Endodermal cell (in vitro differentiated cells): Measurements from ENCODE around the gene IPO11. TPM values are rescaled to one million over a fixed set of nuclear protein-coding genes. Genes with fewer than 3 reads are reported as not detected.

Experiments
- DNase-seq: peaks from one replicate; pipeline ENCODE4 v3.0.0-alpha.2; 2017
- H3K27ac ChIP-seq: 2 replicates; pipeline ENCODE4 v1.5.1; 2013; ENCODE audit warnings: mild to moderate bottlenecking, low read depth, low read length, moderate library complexity
- H3K27me3 ChIP-seq: 2 replicates; pipeline ENCODE4 v1.6.1; 2013; ENCODE audit warnings: mild to moderate bottlenecking, low read length, moderate library complexity; ENCODE audit not compliant: insufficient read depth, control insufficient read depth, poor library complexity, severe bottlenecking
- H3K36me3 ChIP-seq: 2 replicates; pipeline ENCODE4 v1.7.0; 2013; ENCODE audit warnings: mild to moderate bottlenecking, low read length, moderate library complexity; ENCODE audit not compliant: control insufficient read depth, insufficient read depth
- H3K4me1 ChIP-seq: one replicate; pipeline ENCODE4 v1.7.0; 2013; ENCODE audit warnings: low read length; ENCODE audit not compliant: control insufficient read depth, insufficient read depth
- H3K4me3 ChIP-seq: 2 replicates; pipeline ENCODE4 v1.5.1; 2013; ENCODE audit warnings: mild to moderate bottlenecking, low read length, moderate library complexity
- H3K9ac ChIP-seq: 2 replicates; pipeline ENCODE4 v1.6.1; 2013; ENCODE audit warnings: mild to moderate bottlenecking, low read length, moderate library complexity; ENCODE audit not compliant: poor library complexity, severe bottlenecking; ENCODE audit errors: extremely low read depth
- H3K9me3 ChIP-seq: 2 replicates; pipeline ENCODE4 v1.6.1; 2013; ENCODE audit warnings: mild to moderate bottlenecking, low read length, moderate library complexity; ENCODE audit not compliant: control insufficient read depth
- H3K27ac Mint-ChIP-seq: 2 replicates; pipeline ENCODE4 v1.8.0; 2020; ENCODE audit warnings: mixed read lengths
- H3K27me3 Mint-ChIP-seq: 2 replicates; pipeline ENCODE4 v1.8.0; 2021; ENCODE audit warnings: mild to moderate bottlenecking, mixed read lengths; ENCODE audit not compliant: insufficient read depth
- H3K36me3 Mint-ChIP-seq: 2 replicates; pipeline ENCODE4 v1.8.0; 2020; ENCODE audit warnings: low read depth, mixed read lengths
- H3K4me1 Mint-ChIP-seq: 2 replicates; pipeline ENCODE4 v1.8.0; 2020; ENCODE audit warnings: mixed read lengths
- H3K4me3 Mint-ChIP-seq: 2 replicates; pipeline ENCODE4 v1.8.0; 2020; ENCODE audit warnings: mild to moderate bottlenecking, moderate library complexity, mixed read lengths
- H3K9me3 Mint-ChIP-seq: 2 replicates; pipeline ENCODE4 v1.8.0; 2020; ENCODE audit warnings: mild to moderate bottlenecking, mixed read lengths
- WGBS, 2 experiments: methylation state at CpG; one replicate each; pipeline versions ENCODE4 v1.1.5 to v1.1.7; 2013; ENCODE audit warnings: missing lambda C conversion rate in 2 of 2, mixed read lengths in 1 of 2; ENCODE audit not compliant: insufficient coverage in 1 of 2, insufficient read length in 1 of 2; 5-methylcytosine and 5-hydroxymethylcytosine counted together
- total RNA-seq, 2 donors: library from RNA; stranded (reverse); fragmentation: NEBNext Ultra II Directional in 1 of 2; extraction: Animal tissue kit (Norgen Biotek cat#: 25700) in 1 of 2; gene quantifications; 2 replicates in 1 of 2; 3 replicates in 1 of 2; pipeline ENCODE4 v1.2.1, GENCODE V29; 2021
- TF ChIP-seq, protein P1 (sequence below): fragments of 200-600 bp; sonication (generic); conservative IDR thresholded peaks from 2 replicates; pipeline ENCODE4 v1.5.0; 2021; ENCODE audit warnings: antibody characterized with exemption, mild to moderate bottlenecking

The IPO11 gene
- total RNA-seq, 2 donors from 2014 or later: 51.6 to 55.8 TPM

- no peak overlapping the region for H3K9ac ChIP-seq
- Mint-ChIP-seq H3K27ac (no peak overlapping the region), H3K4me3 (no peak overlapping the region), H3K27me3 (no peaks in the 10 kb centered on the region), H3K36me3 (peaks cover 15% of the 10 kb centered on the region), H3K4me1 (peaks cover 12% of the 10 kb centered on the region), H3K9me3 (no peaks in the 10 kb centered on the region)
- 81 to 85% methylated on average over 2 of the region's 2 CpGs for WGBS, 2 experiments
- TF ChIP-seq, protein P1, sequence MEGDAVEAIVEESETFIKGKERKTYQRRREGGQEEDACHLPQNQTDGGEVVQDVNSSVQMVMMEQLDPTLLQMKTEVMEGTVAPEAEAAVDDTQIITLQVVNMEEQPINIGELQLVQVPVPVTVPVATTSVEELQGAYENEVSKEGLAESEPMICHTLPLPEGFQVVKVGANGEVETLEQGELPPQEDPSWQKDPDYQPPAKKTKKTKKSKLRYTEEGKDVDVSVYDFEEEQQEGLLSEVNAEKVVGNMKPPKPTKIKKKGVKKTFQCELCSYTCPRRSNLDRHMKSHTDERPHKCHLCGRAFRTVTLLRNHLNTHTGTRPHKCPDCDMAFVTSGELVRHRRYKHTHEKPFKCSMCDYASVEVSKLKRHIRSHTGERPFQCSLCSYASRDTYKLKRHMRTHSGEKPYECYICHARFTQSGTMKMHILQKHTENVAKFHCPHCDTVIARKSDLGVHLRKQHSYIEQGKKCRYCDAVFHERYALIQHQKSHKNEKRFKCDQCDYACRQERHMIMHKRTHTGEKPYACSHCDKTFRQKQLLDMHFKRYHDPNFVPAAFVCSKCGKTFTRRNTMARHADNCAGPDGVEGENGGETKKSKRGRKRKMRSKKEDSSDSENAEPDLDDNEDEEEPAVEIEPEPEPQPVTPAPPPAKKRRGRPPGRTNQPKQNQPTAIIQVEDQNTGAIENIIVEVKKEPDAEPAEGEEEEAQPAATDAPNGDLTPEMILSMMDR: no peak
- peaks cover 5% of the 10 kb centered on the region for H3K4me1 ChIP-seq
- DNase-seq: no peak
- H3K27ac ChIP-seq: no peak overlapping the region
- H3K9me3 ChIP-seq: no peaks in the 10 kb centered on the region
- H3K4me3 ChIP-seq: no peak overlapping the region
- peaks cover 5% of the 10 kb centered on the region for H3K36me3 ChIP-seq
- H3K27me3 ChIP-seq: no peaks in the 10 kb centered on the region
Measured at GRCh38 chr5:62585306-62585705, 172.7 kb downstream of the IPO11 start.

GRCh38 chr5:62585751-62586150 is 173.2 kb downstream of the IPO11 start:
- no peak for DNase-seq
- TF ChIP-seq, protein P1: no peak
- H3K4me3 Mint-ChIP-seq: no peak overlapping the region
- H3K36me3 Mint-ChIP-seq: peaks cover 12% of the 10 kb centered on the region
- Histone ChIP-seq H3K36me3 (peaks cover 5% of the 10 kb centered on the region), H3K9me3 (no peaks in the 10 kb centered on the region), H3K4me1 (peaks cover 5% of the 10 kb centered on the region), H3K27ac (no peak overlapping the region), H3K9ac (no peak overlapping the region), H3K4me3 (no peak overlapping the region), H3K27me3 (no peaks in the 10 kb centered on the region)
- H3K9me3 Mint-ChIP-seq: no peaks in the 10 kb centered on the region
- H3K27me3 Mint-ChIP-seq: no peaks in the 10 kb centered on the region
- H3K4me1 Mint-ChIP-seq: peaks cover 12% of the 10 kb centered on the region
- H3K27ac Mint-ChIP-seq: no peak overlapping the region

DNA sequence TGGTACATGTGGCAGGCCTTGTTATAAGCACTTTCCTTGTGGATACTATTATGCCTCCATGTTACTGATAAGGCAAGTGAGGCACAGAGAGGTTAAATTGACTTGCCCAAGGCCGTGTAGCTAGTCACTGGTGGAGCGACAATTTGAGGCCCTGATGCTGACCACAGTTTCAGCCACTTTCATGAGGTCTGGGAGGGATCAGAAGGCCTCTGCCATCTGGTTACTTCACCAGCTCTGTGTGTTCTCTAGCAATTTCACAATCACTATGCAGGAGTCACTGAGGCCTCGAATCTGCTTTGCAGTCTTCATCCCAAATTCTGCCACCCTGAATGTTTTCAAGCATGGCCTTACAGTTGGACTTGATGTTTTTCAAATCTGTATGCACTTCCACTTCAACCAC is 175.2 kb downstream of the IPO11 start:
- no peak overlapping the region for H3K9ac ChIP-seq
- no peaks in the 10 kb centered on the region for H3K27me3 ChIP-seq
- H3K36me3 ChIP-seq: peaks cover 14% of the 10 kb centered on the region
- H3K4me1 ChIP-seq: peaks cover 5% of the 10 kb centered on the region
- no peaks in the 10 kb centered on the region for H3K9me3 ChIP-seq
- no peaks in the 10 kb centered on the region for H3K9me3 Mint-ChIP-seq
- no peak overlapping the region for H3K27ac Mint-ChIP-seq
- no peak for DNase-seq
- TF ChIP-seq, protein P1: no peak
- no peak overlapping the region for H3K4me3 ChIP-seq
- no peak overlapping the region for H3K4me3 Mint-ChIP-seq
- 93 to 100% methylated on average over 3 of the region's 3 CpGs for WGBS, 2 experiments
- H3K27me3 Mint-ChIP-seq: no peaks in the 10 kb centered on the region
- H3K27ac ChIP-seq: no peak overlapping the region
- H3K4me1 Mint-ChIP-seq: peaks cover 12% of the 10 kb centered on the region
- peaks cover 26% of the 10 kb centered on the region for H3K36me3 Mint-ChIP-seq
